ENCODE measurements around the gene AHCY.

- TF ChIP-seq POLR2AphosphoS5 (IDR thresholded peaks at IDR 0.05) (no peak), CTCF (IDR thresholded peaks at IDR 0.05) (no peak)
Observed at GRCh38 chr20:34324541-34324940, 21.4 kb upstream of the AHCY start.

Measured in breast epithelium (tissue), 3 donors.